Vagina (tissue), 2 donors: ENCODE results near the gene TMEM186.

Experiments used
- CTCF ChIP-seq, 3 experiments: fragments of 450-650 bp in 2 of 3; fragments of 200-600 bp in 1 of 3; sonication (generic) in 1 of 3; IDR thresholded peaks; one replicate each; pipeline ENCODE4 v1.5.1; 2017 to 2019; ENCODE audit warnings: antibody characterized with exemption in 3 of 3, mild to moderate bottlenecking in 2 of 3, moderate library complexity in 2 of 3
- POLR2A ChIP-seq, 2 donors: fragments of 450-650 bp; IDR thresholded peaks; one replicate each; pipeline ENCODE4 v1.6.1; 2017; ENCODE audit warnings: antibody characterized with exemption in 2 of 2, mild to moderate bottlenecking in 2 of 2, moderate library complexity in 2 of 2
- POLR2AphosphoS5 ChIP-seq, 2 donors: sonication (generic); formaldehyde crosslinking; IDR thresholded peaks; one replicate each; pipeline ENCODE4 v1.9.0; 2017; ENCODE audit warnings: antibody characterized with exemption in 2 of 2, mild to moderate bottlenecking in 2 of 2, low read depth in 1 of 2; ENCODE audit not compliant: insufficient read depth in 1 of 2

- TF ChIP-seq CTCF (IDR thresholded peaks at IDR 0.05) (no peak), POLR2A (IDR thresholded peaks at IDR 0.05) (no peak), POLR2AphosphoS5 (IDR thresholded peaks at IDR 0.05; ENCODE audit: insufficient read depth in 1 of 2, low read depth in 1 of 2) (no peak)
Observed at GRCh38 chr16:8782673-8783072, 14.8 kb downstream of the TMEM186 start.
